Measurements from ENCODE around the gene RPL26. TPM values are rescaled to one million over a fixed set of nuclear protein-coding genes. Genes with fewer than 3 reads are reported as not detected.
A peak's percentile ranks its signal among the peaks of the same experiment; 100 is the strongest.

RPL26 gene
- total RNA-seq, 2 donors from 2014 or later = 1,618 to 2,343 TPM

GRCh38 chr17:8420041-8420934, 37.3 kb upstream of the RPL26 start:
- Histone ChIP-seq H3K36me3 (no peaks in the 10 kb centered on the region), H3K4me1 (peaks cover 0 to 6% of the 10 kb centered on the region in 2 donors), H3K27me3 (no peaks in the 10 kb centered on the region), H3K4me3 (no peak overlapping the region), H3K27ac (peak overlapping the region; percentile 19 to 49), H3K9me3 (peaks cover 0 to 4% of the 10 kb centered on the region in 2 donors)
- TF ChIP-seq CTCF (IDR thresholded peaks at IDR 0.05) = no peak
- peak; percentile 64 for DNase-seq (ENCODE audit: low spot score)

- TF ChIP-seq CTCF (IDR thresholded peaks at IDR 0.05) = no peak
- Histone ChIP-seq H3K4me1 (peaks cover 0 to 6% of the 10 kb centered on the region in 2 donors), H3K27me3 (no peaks in the 10 kb centered on the region), H3K4me3 (no peak overlapping the region), H3K27ac (no peak overlapping the region), H3K36me3 (no peaks in the 10 kb centered on the region), H3K9me3 (no peaks in the 10 kb centered on the region)
- no peak for DNase-seq (ENCODE audit: low spot score)
These were observed 36.3 kb upstream of the RPL26 start for GRCh38 chr17:8419305-8419704.

- Histone ChIP-seq H3K27me3 (no peaks in the 10 kb centered on the region), H3K27ac (no peak overlapping the region), H3K4me3 (no peak overlapping the region), H3K36me3 (no peaks in the 10 kb centered on the region), H3K4me1 (peaks cover 0 to 6% of the 10 kb centered on the region in 2 donors), H3K9me3 (no peaks in the 10 kb centered on the region)
- DNase-seq (ENCODE audit: low spot score) = no peak
- TF ChIP-seq CTCF (IDR thresholded peaks at IDR 0.05) = no peak
These were observed 35.5 kb upstream of the RPL26 start for GRCh38 chr17:8418471-8418870.

DNA sequence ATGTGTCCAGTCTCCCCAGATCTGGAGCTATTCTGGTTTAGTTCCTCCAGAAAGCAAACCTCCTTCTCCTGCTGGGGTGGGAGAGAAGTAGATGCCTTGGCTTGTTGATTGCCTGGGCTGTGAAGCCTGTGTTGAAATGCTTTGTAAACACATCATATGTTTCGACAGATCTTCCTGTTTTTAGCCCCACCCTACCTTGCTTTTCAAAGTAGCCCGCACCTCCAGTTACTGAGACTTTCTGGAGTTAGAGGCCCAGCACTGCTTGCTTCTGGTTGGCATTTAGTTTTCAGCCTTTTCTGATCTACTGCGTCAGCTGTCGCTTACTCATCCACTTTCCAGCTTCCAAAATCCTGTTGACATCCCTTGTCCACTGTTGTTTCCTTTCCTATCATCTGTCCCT, 34.8 kb upstream of the RPL26 start:
- TF ChIP-seq CTCF (IDR thresholded peaks at IDR 0.05) = no peak

GRCh38 chr17:8413938-8414337, 30.9 kb upstream of the RPL26 start:
- DNase-seq (ENCODE audit: low spot score) = no peak
- no peak for TF ChIP-seq CTCF (IDR thresholded peaks at IDR 0.05)
- no peak overlapping the region for H3K4me3 ChIP-seq
- no peaks in the 10 kb centered on the region for H3K9me3 ChIP-seq
- no peaks in the 10 kb centered on the region for H3K36me3 ChIP-seq
- peaks cover 0 to 4% of the 10 kb centered on the region in 2 donors for H3K4me1 ChIP-seq
- no peak overlapping the region for H3K27ac ChIP-seq
- H3K27me3 ChIP-seq = no peaks in the 10 kb centered on the region

More for the DNA sequence above, 34.8 kb upstream of the RPL26 start:
- no peaks in the 10 kb centered on the region for H3K27me3 ChIP-seq
- H3K4me3 ChIP-seq = no peak overlapping the region
- peaks cover 0 to 6% of the 10 kb centered on the region in 2 donors for H3K4me1 ChIP-seq
- DNase-seq (ENCODE audit: low spot score) = peak; percentile 30
- H3K27ac ChIP-seq = no peak overlapping the region
- no peaks in the 10 kb centered on the region for H3K36me3 ChIP-seq
- H3K9me3 ChIP-seq = no peaks in the 10 kb centered on the region
